HUDEP-2 (cell line): ENCODE data around the gene RPS27.

Experiments used
- DNase-seq, 76 experiments: peaks; one replicate each; lab custom pipeline; 2025; ENCODE audit not compliant: unreplicated experiment in 76 of 76; lab: John Stamatoyannopoulos, UW

RPS27 gene

DNA sequence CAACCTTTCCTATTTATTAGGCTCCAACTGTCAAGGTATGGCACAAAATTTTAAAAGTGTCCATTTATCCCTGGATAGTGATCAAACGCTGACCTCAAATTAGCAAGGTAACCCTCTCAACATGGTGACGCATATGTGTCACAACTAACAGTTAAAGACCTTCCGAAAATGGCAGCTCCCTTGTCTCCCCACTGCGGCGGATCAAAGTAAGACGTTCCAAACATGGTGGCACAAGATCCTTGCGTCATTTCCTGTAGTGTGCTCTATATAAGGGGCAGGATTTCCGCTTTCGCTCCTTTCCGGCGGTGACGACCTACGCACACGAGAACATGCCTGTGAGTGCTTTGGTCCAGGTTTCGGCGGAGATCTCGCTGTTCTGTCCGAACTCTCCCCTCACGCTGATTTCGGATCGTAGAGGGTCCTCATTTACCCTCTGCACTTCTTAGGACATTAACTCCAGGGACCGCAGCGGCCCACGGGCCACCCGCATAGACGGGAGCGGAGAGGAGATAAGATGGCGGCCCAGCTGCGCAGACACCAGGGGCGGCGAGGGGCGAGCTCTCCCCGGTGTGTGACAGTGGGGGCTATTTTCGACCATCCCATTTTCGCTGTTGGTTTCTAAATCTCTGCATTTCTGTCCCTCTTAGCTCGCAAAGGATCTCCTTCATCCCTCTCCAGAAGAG, at the start of gene RPS27:
Gene RPS27 (plus strand): TSS at position 295 of the 683 bp plus-strand sequence. CDS start 35 bp downstream, at position 330.
- peak in 75 of 76 experiments; percentile 18 to 95 (median 86) for DNase-seq

DNA sequence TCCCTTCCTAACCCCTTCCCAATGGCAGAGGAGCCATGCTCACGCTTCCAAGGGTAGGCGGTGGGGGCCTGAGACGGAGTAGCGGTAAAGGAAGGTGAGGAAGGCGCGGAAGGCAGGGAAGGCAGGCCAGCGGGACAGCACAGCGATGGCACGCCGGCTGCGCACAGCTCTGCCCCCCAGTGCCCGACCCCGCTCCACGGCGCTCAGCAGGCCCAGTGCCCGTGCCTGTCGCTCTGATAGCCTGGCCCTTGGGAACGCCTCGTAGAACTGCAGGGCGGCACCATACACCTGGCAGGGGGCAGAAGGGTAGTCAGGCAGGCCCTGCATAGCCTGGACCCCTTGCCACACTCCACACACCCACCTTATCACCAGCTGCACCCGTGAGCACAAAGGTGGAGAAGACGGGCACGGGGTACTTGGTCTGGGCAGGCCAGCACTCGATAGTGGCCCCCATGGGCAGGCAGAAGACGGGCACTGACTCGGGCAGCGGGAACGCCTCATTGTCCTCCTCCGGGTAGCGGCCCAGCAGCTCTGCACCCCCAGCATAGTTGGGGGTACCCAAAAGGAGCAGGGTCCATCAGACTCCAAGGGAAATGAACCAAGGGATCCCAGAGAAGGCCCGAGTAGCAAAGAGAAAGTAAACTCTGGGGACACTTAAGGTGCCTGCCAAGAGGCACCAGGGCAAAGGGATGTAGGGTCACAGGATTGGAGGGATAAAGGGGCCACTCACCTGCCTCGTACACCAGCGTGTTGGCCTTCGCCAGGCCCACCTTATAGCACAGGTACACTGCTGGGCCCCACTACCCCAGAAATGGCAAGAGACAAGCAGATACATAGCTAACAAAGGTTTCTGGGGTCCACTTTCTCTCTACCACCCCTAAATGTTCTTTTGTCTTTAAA, 48.5 kb upstream of the RPS27 start:
- DNase-seq: no peak

DNA sequence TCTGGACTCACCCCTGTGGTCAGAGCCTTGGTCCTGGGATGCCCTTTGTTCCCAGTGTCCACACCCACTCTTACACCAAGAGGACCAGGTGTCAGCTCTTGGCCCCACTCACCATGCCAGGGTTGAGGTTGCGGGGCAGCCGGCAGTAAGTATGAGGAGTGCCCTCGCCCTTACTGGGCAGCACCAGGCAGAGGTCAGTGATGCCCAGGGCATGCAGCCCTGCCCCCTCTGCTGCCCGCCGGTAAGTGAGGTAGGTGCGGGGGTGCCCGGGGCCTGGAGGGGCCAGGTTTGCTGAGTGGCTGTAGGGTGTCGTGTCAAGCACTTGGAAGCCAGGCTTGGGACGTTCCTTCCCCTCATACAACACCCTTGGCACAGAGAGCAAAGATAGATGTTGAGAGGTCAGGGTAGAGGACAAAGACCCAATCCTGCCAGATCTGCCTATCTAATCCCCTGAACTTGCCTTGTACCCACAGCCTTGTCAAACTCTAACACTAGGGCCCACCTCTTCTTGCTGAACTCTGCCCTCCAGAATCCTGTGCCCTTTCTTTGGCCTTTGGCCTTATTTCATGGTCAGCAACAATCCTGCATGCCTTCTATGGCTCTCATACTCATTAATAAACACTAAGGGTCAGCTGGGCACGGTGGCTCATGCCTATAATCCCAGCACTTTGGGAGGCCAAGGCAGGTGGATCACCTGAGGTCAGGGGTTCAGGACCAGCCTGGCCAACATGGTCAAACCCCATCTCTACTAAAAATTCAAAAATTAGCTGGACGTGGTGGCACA, 47.6 kb upstream of the RPS27 start:
- DNase-seq: no peak

DNA sequence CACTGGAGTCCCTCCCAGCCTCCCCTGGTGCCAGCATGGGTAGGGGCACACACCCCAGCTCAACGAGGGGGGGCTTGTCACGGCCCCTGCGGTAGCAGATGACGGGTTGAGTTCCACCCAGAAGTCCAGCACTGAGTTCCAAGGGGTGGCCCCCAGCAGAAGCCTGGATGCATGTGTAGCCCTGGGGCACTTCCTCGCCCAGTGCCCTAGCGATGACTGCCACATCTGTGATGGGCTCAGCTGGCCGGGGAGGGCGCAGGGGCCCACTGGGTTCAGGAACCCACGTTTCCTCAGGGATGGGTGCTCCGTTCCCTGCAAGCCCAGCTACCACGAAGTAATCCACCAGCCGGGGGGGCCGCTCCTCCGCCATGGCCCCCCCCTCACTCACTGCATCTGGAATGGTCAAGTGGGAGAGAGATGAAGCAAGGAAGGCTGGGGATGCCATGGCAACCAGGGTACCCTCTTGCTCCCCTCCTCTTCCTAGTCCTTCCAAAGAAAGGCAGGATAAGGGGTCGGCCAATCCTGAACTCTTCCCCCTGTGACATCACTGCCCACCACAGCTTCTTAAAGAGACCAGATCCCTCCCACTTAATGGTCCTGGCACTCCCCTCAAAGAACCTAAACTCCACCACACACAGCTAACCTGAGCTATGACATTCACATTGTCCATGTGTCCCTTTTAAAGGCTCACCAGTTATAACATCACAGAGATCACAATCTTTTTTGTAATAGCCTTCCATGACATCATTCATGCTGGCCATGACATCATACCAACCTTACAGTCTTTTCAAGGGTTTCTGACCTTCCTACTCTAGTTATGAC, 46.3 kb upstream of the RPS27 start:
- no peak for DNase-seq

DNA sequence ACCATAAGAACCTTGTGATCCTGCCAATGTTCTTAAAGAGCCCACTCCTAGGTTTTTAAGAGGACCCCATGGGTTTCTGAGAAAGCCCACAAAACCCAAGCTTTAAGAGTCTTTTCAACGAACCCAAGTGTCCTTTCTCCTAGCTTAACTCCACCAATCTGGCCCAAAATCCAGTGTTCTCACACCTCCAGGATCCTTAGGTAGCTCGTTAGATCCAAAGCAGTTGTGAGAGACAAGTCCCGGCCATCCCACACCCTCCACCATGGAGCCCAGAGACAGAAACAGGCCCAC, 45.8 kb upstream of the RPS27 start:
- DNase-seq: no peak

DNA sequence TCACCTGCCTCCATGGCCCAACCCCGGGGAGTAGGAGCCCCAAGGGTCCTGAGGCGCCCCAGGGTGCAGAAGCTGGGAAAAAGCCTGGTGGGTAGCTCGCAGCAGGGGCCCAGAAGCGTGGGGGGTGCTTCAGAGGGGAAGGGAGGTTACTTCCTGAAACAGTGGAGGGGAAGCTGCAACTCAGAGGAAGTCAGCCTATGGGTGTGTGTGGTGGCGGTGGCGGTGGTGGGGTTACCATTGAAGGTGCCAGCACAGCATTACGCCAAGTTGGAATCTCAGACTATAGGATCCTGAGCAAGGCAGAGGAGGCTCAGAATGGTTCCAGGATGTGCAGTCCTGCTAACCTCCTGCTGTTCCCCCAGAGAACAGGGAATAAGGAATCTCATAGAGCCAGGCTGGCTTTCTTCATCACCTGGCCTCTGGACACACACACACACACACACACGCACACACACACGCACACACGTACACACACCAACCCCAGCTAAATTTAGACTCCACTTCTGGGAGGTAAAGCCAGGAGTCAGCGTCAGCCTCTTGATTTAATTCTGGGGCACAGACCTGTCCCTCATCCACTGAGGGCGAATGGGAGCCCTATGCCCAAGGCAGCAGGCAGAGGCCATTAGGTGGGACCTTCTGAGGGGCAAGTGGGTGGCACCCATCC, 45.3 kb upstream of the RPS27 start:
- DNase-seq: peak in 42 of 76 experiments; percentile 8 to 58 (median 34)

DNA sequence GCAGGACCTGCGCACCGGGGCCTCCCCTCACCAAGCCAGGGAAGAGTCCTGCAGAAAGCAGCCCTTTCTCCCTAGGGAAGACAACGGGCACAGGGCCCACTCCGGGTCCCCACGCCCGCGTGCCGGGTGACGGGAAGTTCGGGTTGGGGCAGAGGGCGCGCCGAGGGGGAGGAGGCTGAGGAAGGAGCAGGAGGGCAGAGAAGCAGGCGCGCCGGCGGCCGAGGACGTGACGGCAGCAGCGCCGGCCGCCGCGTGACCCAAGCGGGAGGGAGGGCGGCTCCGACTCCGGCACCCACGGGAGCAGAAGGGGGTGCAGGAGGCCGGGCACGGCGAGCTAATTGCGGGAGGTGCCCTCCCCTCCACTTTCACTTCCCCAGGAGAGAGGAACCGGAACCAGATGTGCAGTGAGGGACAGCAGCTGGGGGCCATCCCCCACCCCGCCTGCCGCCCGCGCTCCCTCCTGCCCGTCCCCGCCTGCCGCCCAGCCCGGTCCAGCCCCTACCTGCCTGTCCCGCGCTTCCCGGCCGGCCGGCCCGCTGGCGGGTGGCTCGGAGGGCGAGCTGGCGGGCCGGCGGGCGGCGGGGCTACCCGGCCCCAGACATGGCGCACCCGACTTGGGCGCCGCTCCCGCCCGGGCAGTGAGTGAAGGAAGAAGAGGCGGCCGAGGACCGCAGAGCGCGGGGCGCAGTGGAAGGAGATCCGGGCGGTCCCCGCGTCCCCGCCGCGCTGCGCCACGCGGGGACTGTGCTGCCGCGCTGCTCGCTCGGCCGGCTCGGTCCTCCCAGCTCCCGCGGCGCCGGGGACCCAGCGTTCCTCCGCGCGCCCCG, 44.6 kb upstream of the RPS27 start:
- DNase-seq: peak in 59 of 76 experiments; percentile 15 to 68 (median 45)

DNA sequence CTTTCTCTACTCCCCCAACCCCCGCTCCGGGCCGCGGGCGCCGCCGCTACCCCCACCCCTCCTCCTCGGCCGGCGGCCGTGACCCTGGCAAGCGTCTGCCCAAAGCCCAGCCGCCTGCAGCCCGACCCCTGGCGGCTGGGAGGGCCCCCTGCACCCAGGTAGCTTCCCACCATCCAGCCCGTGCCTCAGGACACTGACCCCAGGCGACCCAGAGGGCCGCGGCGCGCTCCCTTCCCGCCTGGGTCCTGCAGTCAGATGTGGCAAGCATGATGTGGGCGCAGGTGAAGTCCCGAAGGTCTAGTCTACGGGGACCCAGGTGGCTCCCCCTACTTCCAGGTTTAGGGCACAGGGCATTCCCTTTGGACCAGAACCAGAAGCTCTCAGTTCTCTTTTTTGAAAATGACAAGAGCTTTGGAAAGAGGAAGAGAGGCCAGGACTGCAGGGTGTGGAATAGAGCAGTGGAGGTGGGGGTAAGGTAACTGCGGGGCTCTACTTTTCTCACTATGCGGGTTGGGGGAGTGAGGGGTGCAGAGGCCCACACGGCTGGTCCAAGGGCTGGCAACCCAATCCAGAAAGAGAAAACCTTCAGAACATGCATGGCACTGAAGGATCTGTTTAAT, 43.8 kb upstream of the RPS27 start, which contains the start of gene DENND4B:
Gene DENND4B (minus strand): TSS at position 97 of the 620 bp plus-strand sequence. CDS start 2,344 bp downstream, outside the sequence.
- peak in 69 of 76 experiments; percentile 9 to 81 (median 61) for DNase-seq

DNA sequence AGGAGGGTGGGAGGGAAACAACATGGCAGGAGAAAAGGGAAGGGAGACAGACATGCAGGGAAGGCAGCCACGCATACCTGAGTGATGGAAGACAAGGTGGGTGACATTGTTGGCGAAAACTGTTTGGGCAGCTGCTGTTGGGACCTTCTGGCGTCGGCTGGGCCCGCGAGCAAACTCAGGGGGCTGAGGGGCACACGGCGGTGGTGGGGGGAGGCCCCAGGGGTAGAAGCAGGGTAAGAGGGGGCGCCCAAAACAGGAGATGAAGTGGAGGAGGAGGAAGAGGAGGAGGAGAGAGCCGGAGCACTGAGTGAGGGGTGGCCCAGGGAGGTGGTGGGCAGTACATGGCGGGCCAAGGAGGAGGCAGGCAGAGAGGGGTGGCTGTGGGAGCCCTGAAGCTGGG, 39.4 kb upstream of the RPS27 start:
- DNase-seq: no peak

DNA sequence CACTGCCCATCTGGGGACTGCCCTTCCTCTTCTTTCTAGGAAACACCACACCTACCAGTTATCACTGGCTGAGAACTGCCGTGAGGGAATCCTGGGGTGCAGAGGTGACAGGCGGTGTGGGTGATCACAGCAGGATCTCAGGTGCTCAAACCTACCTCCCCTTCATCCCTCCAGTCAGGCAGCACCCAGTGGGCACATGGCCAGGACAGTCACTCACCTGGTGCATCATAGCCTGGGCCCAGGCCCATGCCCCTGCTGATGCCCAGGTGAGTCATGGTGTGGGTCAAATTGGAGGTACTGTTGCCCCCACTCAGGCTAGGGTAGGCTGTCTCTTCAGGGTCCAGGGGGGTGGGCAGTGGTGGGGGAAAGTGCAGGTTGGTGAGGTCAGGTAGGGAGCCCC, 38.8 kb upstream of the RPS27 start:
- DNase-seq: no peak

DNA sequence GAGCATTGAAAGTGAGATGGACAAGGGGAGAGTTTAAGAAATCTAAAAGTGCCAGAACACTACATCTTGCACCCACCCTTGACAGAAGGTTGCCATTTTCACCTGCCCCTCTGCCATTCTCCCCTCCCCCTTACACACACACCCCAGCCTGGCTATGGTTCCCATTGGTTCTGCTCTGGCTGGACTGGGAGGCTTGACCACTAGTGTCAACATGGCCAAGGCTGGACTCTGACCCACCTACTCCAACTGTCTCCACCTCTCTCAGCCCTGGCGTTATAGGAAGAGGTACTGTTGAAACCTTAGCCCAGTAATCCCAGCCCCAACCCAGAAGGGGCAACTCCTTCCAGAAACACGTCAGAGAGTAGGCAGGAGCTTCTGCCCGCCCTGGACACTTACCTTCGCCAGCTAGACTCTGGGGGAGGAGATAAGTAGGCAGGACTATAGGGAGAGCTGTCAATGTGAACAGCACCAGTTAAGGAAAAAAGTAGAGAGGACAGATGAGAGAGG, 36.6 kb upstream of the RPS27 start:
- no peak for DNase-seq

DNA sequence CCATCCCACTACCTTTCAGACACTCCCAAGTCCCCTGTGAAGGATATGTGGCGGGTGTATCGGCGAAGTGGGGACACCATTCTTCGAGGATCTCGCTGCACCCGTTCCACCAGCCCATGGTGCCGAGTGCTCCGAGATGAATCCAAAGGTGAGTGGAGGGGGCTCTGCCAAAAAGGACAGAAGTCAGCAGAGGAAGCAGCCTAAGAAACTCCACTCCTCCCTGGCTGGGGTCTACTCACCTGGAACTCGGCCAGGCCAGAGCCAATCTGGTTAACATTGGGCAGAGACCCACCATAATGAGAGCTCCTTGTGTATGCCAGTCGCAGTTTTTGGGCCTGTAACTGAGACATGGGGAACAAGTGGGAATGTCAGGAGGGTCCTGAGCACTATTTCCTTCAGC, 35.7 kb upstream of the RPS27 start:
- DNase-seq: no peak

DNA sequence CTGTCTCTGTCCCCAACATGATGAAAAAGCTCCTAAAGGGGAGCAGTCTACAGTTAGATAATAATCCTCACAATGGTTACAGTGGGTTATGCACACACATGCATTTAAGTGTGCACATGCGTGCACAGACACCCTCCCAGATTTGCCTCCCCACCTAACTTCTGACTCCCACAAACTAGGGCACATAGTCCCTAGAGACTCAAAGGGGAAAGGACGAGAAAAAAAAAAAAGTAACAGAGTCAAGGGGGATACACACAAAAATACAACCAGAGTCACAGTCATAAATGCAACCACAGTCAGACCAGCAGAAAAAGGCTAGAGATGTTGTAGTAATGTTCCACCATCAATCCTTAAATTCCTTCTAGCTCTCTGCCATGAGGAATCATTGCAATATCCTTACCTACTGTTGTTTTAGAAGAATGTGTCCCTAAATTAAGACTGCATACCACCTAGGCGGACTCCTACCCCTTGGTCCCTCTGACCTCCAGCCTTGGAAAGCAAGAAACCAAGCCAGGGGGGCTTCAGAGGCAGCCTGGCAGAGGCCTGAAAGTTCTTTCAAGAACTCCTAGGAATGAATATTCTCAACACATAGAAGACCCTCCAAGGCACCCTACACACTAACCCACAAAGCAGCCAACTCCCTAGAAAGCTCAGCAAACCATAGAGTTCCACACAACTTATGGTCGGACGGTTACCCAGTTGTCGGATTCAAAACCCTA, 33.4 kb upstream of the RPS27 start:
- no peak for DNase-seq

DNA sequence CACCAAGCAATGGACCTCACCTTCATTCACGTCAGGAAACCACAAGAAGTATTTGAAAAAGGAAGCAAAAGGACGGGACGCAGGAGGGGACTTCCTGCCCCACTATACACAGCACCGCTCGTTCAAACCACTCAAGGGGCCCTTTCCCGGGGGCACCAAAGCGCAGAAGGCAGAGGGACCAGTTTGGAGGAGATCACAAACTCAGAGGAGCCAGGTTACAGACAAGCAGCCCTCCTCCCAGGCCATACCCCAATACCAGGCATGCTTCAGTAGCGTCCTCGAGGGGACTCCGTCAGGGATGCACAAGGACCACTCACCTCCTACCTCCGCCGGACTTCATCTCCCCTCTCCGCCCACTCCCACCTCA, 32.8 kb upstream of the RPS27 start:
- DNase-seq: no peak

DNA sequence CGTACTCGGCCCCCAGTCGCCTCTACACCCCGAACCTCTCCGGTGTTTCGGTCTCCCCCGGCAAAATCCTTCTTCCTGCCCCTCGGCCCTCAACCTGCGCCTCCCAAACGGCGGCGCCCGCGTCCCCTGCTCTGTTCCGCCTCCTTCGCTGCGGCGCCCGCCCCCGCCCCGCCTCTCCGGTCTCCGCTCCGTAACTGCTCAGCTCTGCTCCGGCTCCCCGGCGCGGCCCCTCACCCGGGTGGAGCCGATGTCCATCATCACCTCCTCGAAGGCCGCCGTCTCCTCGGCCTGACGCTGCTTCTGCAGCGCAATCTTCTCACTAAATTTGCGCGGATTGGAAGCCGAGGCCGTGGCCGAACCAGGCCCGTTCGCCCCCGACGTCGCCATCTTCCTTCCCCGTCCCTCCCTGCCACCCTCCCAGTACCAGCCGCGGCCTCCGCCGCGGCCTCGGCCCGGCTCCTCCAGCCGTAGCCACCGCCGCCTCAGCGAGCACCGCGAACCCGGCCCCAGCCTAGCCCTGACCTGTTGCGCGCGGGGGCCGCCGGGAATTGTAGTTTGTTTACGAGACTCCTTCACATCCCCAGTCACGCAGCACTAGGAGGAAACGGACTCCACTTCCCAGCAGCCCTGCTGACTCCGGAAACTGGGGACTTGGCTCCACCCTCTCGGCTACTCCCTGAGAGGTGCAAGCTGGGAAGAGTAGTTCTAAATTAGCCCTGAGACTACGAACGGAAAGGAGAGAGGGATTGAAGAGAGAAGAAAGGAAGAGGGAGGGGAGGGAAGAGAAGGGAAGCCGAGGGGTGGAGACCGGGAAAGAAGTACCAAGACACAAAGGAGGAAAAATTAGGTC, 32.2 kb upstream of the RPS27 start, which contains the start of gene CRTC2:
Gene CRTC2 (minus strand): TSS at position 502 of the 850 bp plus-strand sequence. CDS start 115 bp downstream, at position 387.
- DNase-seq: peak in 75 of 76 experiments; percentile 41 to 98 (median 94)

DNA sequence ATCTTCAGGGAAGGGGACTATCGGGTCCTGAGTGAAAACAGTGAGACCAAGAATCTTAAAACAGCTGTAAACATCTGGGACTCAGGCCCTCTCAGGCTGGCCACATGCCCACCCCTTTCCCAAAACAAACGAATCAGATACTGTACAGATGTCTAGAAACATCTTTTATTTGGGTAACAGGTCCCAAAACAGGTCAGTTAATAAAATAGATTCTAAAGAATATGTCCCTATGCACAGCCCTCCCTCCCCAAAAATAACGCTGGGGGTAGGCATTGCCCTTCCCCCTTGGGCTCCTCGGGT, 31.7 kb upstream of the RPS27 start:
- no peak for DNase-seq

DNA sequence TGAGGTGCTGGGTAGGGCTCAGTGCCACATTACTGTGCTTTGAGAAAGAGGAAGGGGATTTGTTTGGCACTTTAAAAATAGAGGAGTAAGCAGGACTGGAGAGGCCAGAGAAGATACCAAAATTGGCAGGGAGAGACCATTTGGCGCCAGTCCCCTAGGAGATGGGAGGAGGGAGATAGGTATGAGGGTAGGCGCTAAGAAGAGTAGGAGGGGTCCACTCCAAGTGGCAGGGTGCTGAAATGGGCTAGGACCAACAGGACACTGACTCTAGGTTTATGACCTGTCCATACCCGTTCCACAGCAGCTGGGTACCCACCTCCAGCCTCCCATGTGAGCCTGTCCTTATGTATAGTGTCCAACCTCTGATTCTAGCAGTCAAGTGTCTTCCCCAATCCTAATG, 31.1 kb upstream of the RPS27 start:
- peak in 3 of 76 experiments; percentile 8 to 15 (median 12) for DNase-seq
